Measurements from ENCODE around the gene PSMB7. TPM values are rescaled to one million over a fixed set of nuclear protein-coding genes. Genes with fewer than 3 reads are reported as not detected.

Gene PSMB7
- 103 and 180 TPM in 2 replicates for total RNA-seq

GRCh38 chr9:124415102-124415851, at the start of gene PSMB7:
Gene PSMB7, minus strand, starts transcription at chr9:124415442. Its CDS starts 17 bp downstream, at chr9:124415425.

GRCh38 chr9:124450241-124450924, 35.1 kb upstream of the PSMB7 start, which contains the start of gene ADGRD2:
Gene ADGRD2, plus strand, starts transcription at chr9:124450451. Its CDS starts 1,216 bp downstream, at chr9:124451667.

Other genes starting within 250 kb of the PSMB7 start
- gene NEK6, start 157.5 kb downstream of the PSMB7 start, total RNA-seq: 103 and 107 TPM in 2 replicates
- not detected in 2 replicates for gene ADGRD2, start 35.0 kb upstream of the PSMB7 start, total RNA-seq
- not detected in 2 replicates for gene NR5A1, start 92.0 kb upstream of the PSMB7 start, total RNA-seq